COLO829 (cell line): ENCODE measurements around the gene WNT9A.
"Not testable (repeated sequence)": the region's sequence is repeated elsewhere in the genome, so short reads cannot be mapped to it uniquely, and the experiment has no call there.

Source experiments
- DNase-seq: peaks from one replicate; pipeline ENCODE4 v3.0.0; 2012; ENCODE audit warnings: low spot score

Gene WNT9A

GRCh38 chr1:227947676-227948492 is at the start of gene WNT9A:
WNT9A (minus strand) TSS chr1:227947932; CDS start chr1:227947887, 45 bp downstream.
- DNase-seq, result no peak

GRCh38 chr1:227996187-227996950 is 48.6 kb upstream of the WNT9A start:
- no peak for DNase-seq

GRCh38 chr1:227994632-227995300 is 47.0 kb upstream of the WNT9A start:
- no peak for DNase-seq

- DNase-seq, result no peak
Observed at GRCh38 chr1:227987181-227987580, 39.4 kb upstream of the WNT9A start.

- not testable (repeated sequence) for DNase-seq
Observed at GRCh38 chr1:227975583-227976283, 28.0 kb upstream of the WNT9A start.

GRCh38 chr1:227973724-227974288 is 26.1 kb upstream of the WNT9A start:
- not testable (repeated sequence) for DNase-seq

- not testable (repeated sequence) for DNase-seq
Observed at GRCh38 chr1:227972843-227973374, 25.2 kb upstream of the WNT9A start.

GRCh38 chr1:227972283-227972679 is 24.5 kb upstream of the WNT9A start:
- not testable (repeated sequence) for DNase-seq

GRCh38 chr1:227971643-227972282 is 24.0 kb upstream of the WNT9A start:
- not testable (repeated sequence) for DNase-seq

GRCh38 chr1:227971216-227971615 is 23.5 kb upstream of the WNT9A start:
- DNase-seq, result not testable (repeated sequence)

GRCh38 chr1:227970076-227970995 is 22.6 kb upstream of the WNT9A start:
- DNase-seq, result not testable (repeated sequence)

- not testable (repeated sequence) for DNase-seq
Observed at GRCh38 chr1:227967815-227968214, 20.1 kb upstream of the WNT9A start.

GRCh38 chr1:227966733-227967132 is 19.0 kb upstream of the WNT9A start:
- not testable (repeated sequence) for DNase-seq

GRCh38 chr1:227961651-227962466 is 14.1 kb upstream of the WNT9A start:
- no peak for DNase-seq

GRCh38 chr1:227959325-227959860 is 11.7 kb upstream of the WNT9A start:
- DNase-seq, result no peak

GRCh38 chr1:227958617-227959324 is 11.0 kb upstream of the WNT9A start:
- no peak for DNase-seq

GRCh38 chr1:227955808-227956207 is 8.1 kb upstream of the WNT9A start:
- DNase-seq, result no peak
